GM12864 (cell line): ENCODE data around the gene SPIB.

Source experiments
- DNase-seq: peaks from one replicate; pipeline ENCODE4 v3.0.0-alpha.2; 2011; ENCODE audit warnings: low read depth
- H3K4me3 ChIP-seq: 2 replicates; pipeline ENCODE4 v1.5.1; 2011; ENCODE audit warnings: mild to moderate bottlenecking, low read depth, low read length, control low read depth
- CTCF ChIP-seq: IDR thresholded peaks from 2 replicates; pipeline ENCODE4 v1.5.1; 2011; ENCODE audit warnings: low read depth, mild to moderate bottlenecking, moderate library complexity, low read length, control low read depth, inconsistent platforms; ENCODE audit errors: missing control alignments

SPIB gene

GRCh38 chr19:50457300-50457699 lies 38.6 kb downstream of the SPIB start:
- DNase-seq = no peak
- no peak overlapping the region for H3K4me3 ChIP-seq
- no peak for TF ChIP-seq CTCF

GRCh38 chr19:50458396-50459066 lies 39.8 kb downstream of the SPIB start:
- no peak for TF ChIP-seq CTCF
- DNase-seq = no peak
- no peak overlapping the region for H3K4me3 ChIP-seq

DNA sequence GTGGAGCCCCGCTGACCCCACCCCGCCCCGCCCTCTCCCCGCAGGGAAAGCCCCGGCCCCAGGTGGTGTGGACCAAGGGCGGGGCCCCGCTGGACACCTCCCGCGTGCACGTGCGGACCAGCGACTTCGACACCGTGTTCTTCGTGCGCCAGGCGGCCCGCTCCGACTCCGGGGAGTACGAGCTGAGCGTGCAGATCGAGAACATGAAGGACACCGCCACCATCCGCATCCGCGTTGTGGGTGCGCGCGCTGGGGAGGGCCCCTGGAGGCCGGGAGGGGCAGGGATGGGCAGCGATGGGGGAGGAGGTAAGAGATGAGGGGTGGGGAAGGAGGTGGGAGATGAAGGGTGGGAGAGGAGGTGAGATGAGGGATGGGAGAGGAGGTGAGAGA lies 40.3 kb downstream of the SPIB start:
- H3K4me3 ChIP-seq = no peak overlapping the region
- no peak for DNase-seq
- no peak for TF ChIP-seq CTCF

GRCh38 chr19:50459638-50460037 lies 40.9 kb downstream of the SPIB start:
- no peak overlapping the region; the same call in 1 of the 2 replicates for H3K4me3 ChIP-seq

DNA sequence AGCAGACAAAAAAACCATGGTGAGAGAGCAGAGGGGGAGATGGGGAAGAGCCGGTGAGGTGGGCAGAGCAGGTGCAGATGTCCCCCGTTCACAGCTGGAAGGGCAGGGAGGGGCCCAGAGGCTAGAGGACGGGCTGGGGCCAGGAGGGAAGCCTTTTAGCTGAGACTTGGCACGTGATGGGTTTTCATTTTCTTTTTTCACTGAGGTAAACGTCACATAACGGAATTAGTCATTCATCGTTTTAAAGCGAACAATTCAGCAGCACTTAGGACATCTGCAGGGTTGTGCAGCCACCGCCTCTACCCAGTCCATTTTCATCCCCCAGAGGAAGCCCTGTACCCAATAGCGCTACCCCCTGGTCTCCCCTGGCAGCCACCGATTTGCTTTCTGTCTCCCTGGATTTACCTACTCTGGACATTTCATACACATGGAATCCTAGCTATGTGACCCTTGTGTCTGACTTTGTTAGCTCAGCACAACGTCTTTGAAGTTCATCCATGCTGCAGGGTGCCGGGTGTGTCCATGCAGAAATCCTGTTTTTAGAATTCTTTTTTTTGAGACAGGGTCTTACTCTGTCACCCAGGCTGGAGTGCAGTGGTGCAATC lies 41.5 kb downstream of the SPIB start:
- TF ChIP-seq CTCF = peak; percentile 51
- H3K4me3 ChIP-seq = no peak overlapping the region; the same call in 1 of the 2 replicates
- DNase-seq = peak; percentile 83

More at GRCh38 chr19:50459638-50460037, 40.9 kb downstream of the SPIB start:
- no peak for DNase-seq
- TF ChIP-seq CTCF = no peak

DNA sequence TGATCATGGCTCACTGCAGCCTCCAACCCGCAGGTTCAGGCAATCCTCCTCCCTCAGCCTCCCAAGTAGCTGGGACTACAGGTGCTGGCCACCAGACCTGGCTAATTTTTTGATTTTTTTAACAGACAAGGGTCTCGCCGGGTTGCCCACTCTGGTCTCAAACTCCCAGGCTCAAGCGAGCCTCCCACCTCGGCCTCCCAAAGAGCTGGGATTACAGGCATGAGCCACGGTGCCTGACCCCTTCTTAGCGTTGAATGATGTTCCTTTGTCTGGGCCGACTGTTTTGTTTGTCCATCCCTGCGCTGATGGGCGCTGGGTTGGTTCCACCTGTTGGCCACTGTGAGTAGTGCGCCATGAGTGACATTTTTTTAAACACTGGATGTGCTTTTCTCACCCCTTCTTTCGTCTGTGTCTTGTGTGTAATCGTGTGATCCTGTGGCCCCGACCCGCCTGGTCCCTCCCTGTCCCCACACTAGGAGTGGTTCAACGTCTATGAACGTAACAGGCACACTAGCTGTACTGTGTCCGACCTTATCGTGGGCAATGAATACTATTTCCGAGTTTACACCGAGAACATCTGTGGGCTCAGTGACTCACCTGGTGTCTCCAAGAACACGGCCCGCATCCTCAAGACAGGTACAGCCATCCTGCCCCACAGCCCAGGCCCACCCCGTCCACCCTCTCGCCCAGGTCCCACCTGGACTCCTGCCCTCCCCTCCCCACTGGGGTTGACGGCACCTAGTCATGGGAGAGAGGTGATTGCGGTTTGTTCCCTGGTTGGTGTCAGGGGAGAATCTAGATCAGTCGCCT lies 42.5 kb downstream of the SPIB start:
- H3K4me3 ChIP-seq = no peak overlapping the region
- TF ChIP-seq CTCF = peak; percentile 90
- DNase-seq = peak; percentile 66
